Hepatocyte (in vitro differentiated cells): ENCODE results near the gene PLSCR5. TPM values are rescaled to one million over a fixed set of nuclear protein-coding genes. Genes with fewer than 3 reads are reported as not detected.
A peak's percentile ranks its signal among the peaks of the same experiment; 100 is the strongest.

Experiments
- DNase-seq: peaks from one replicate; pipeline ENCODE4 v3.0.0-alpha.2; 2016; ENCODE audit warnings: low spot score
- H2AFZ ChIP-seq: fragments of 200-600 bp; sonication (generic); 2 replicates; pipeline ENCODE4 v1.6.0; 2016; ENCODE audit warnings: antibody characterized with exemption, mild to moderate bottlenecking
- H3K27ac ChIP-seq: fragments of 200-600 bp; sonication (generic); 2 replicates; pipeline ENCODE4 v1.5.1; 2016; ENCODE audit warnings: mild to moderate bottlenecking
- H3K27me3 ChIP-seq: fragments of 200-600 bp; sonication (generic); 2 replicates; pipeline ENCODE4 v1.6.1; 2016
- H3K36me3 ChIP-seq: fragments of 200-600 bp; sonication (generic); replicated peaks from 2 replicates; pipeline ENCODE4 v1.5.1; 2016; ENCODE audit warnings: low read depth; ENCODE audit not compliant: insufficient read depth
- H3K4me1 ChIP-seq: fragments of 200-600 bp; sonication (generic); 2 replicates; pipeline ENCODE4 v1.5.1; 2016; ENCODE audit warnings: mild to moderate bottlenecking, moderate library complexity; ENCODE audit not compliant: insufficient read depth
- H3K4me2 ChIP-seq: fragments of 200-600 bp; sonication (generic); 2 replicates; pipeline ENCODE4 v1.6.0; 2016
- H3K4me3 ChIP-seq: fragments of 200-600 bp; sonication (generic); 2 replicates; pipeline ENCODE4 v1.5.1; 2016; ENCODE audit warnings: mild to moderate bottlenecking
- H3K79me2 ChIP-seq: fragments of 200-600 bp; sonication (generic); 2 replicates; pipeline ENCODE4 v1.6.0; 2017; ENCODE audit warnings: mild to moderate bottlenecking
- H3K9me2 ChIP-seq: fragments of 200-600 bp; sonication (generic); replicated peaks from 2 replicates; pipeline ENCODE4 v1.6.0; 2017; ENCODE audit warnings: mild to moderate bottlenecking; ENCODE audit not compliant: insufficient read depth
- H3K9me3 ChIP-seq: fragments of 200-600 bp; sonication (generic); 2 replicates; pipeline ENCODE4 v1.5.1; 2016; ENCODE audit warnings: low read depth, mild to moderate bottlenecking
- H4K20me1 ChIP-seq: fragments of 200-600 bp; sonication (generic); 2 replicates; pipeline ENCODE4 v1.6.0; 2016; ENCODE audit warnings: mild to moderate bottlenecking; ENCODE audit not compliant: insufficient read depth, poor library complexity, severe bottlenecking
- CTCF ChIP-seq: fragments of 200-600 bp; sonication (generic); IDR thresholded peaks from 2 replicates; pipeline ENCODE4 v1.5.1; 2016; ENCODE audit warnings: antibody characterized with exemption, mild to moderate bottlenecking; ENCODE audit not compliant: poor library complexity
- EZH2 ChIP-seq: fragments of 200-600 bp; sonication (generic); IDR thresholded peaks from 2 replicates; pipeline ENCODE4 v1.6.1; 2016; ENCODE audit warnings: antibody characterized with exemption, mild to moderate bottlenecking, borderline replicate concordance
- EZH2phosphoT487 ChIP-seq: fragments of 200-600 bp; sonication (generic); IDR thresholded peaks from one replicate; pipeline ENCODE4 v1.6.1; 2018; ENCODE audit warnings: antibody characterized with exemption, mild to moderate bottlenecking, low read depth, moderate library complexity; ENCODE audit not compliant: unreplicated experiment, severe bottlenecking
- WGBS: methylation state at CpG from one replicate; pipeline ENCODE4 v1.1.6; 2016; ENCODE audit warnings: low lambda C conversion rate; ENCODE audit errors: missing lambda C conversion rate; 5-methylcytosine and 5-hydroxymethylcytosine counted together
- polyA plus RNA-seq: library from polyadenylated mRNA; unstranded; fragments of >200 nt; fragmentation: Nextera tagmentation; extraction: Ambion mirVana; gene quantifications from 2 replicates; pipeline ENCODE4 v1.2.1, GENCODE V29; 2016
- total RNA-seq: library from RNA; depleted of rRNA; stranded (reverse); fragments of >200 nt; gene quantifications from 2 replicates; pipeline ENCODE4 v1.2.3, GENCODE V29; 2014

PLSCR5 gene
- total and polyA plus RNA-seq, 2 experiments from 2014 or later, result 2.0 to 3.0 TPM

- peaks cover 20% of the 10 kb centered on the region for H3K79me2 ChIP-seq
- no peak overlapping the region for H3K4me2 ChIP-seq
- H3K27me3 ChIP-seq, result no peaks in the 10 kb centered on the region
- no peak for DNase-seq
- H2AFZ ChIP-seq, result no peak overlapping the region
- no peaks in the 10 kb centered on the region for H4K20me1 ChIP-seq
- no peak overlapping the region for H3K27ac ChIP-seq
- peaks cover 8% of the 10 kb centered on the region for H3K4me1 ChIP-seq
- H3K36me3 ChIP-seq, result no peaks in the 10 kb centered on the region
- TF ChIP-seq EZH2phosphoT487 (no peak), CTCF (no peak), EZH2 (no peak)
- H3K9me3 ChIP-seq, result no peaks in the 10 kb centered on the region
- H3K9me2 ChIP-seq, result no peaks in the 10 kb centered on the region
- H3K4me3 ChIP-seq, result no peak overlapping the region
Measured at GRCh38 chr3:146547235-146547835, 57.8 kb downstream of the PLSCR5 start.

- Histone ChIP-seq H3K9me2 (no peaks in the 10 kb centered on the region), H3K4me3 (no peak overlapping the region), H3K4me1 (peaks cover 8% of the 10 kb centered on the region), H4K20me1 (no peaks in the 10 kb centered on the region), H3K36me3 (no peaks in the 10 kb centered on the region), H3K4me2 (no peak overlapping the region), H2AFZ (no peak overlapping the region), H3K27me3 (no peaks in the 10 kb centered on the region), H3K79me2 (peaks cover 28% of the 10 kb centered on the region), H3K27ac (no peak overlapping the region), H3K9me3 (no peaks in the 10 kb centered on the region)
- WGBS, result 70% methylated on average over 1 of the region's 1 CpG
- no peak for DNase-seq
- no peak for TF ChIP-seq EZH2
- no peak for TF ChIP-seq CTCF
- TF ChIP-seq EZH2phosphoT487, result no peak
Measured at GRCh38 chr3:146546366-146546965, 58.7 kb downstream of the PLSCR5 start.

GRCh38 chr3:146544929-146545528 lies 60.1 kb downstream of the PLSCR5 start:
- Histone ChIP-seq H4K20me1 (no peaks in the 10 kb centered on the region), H3K4me3 (peak overlapping the region; percentile 83), H3K36me3 (no peaks in the 10 kb centered on the region), H3K79me2 (peaks cover 43% of the 10 kb centered on the region), H2AFZ (peak overlapping the region; percentile 30), H3K4me2 (peak overlapping the region; percentile 81), H3K9me3 (no peaks in the 10 kb centered on the region), H3K27ac (peak overlapping the region; percentile 97), H3K9me2 (no peaks in the 10 kb centered on the region), H3K4me1 (peaks cover 8% of the 10 kb centered on the region), H3K27me3 (no peaks in the 10 kb centered on the region)
- 52% methylated on average over 8 of the region's 8 CpGs for WGBS
- DNase-seq, result no peak
- no peak for TF ChIP-seq CTCF
- TF ChIP-seq EZH2, result no peak
- no peak for TF ChIP-seq EZH2phosphoT487
